Loucy (cell line): Measurements from ENCODE around the gene INPP5F.

Experiments
- CTCF ChIP-seq: fragments of 200-600 bp; sonication (generic); conservative IDR thresholded peaks from 2 replicates; pipeline ENCODE4 v1.5.1; 2014; ENCODE audit warnings: mild to moderate bottlenecking, antibody characterized with exemption, low read length
- EZH2phosphoT487 ChIP-seq: fragments of 200-600 bp; IDR thresholded peaks from 2 replicates; pipeline ENCODE4 v1.6.1; 2018; ENCODE audit warnings: antibody characterized with exemption, mild to moderate bottlenecking, moderate library complexity, borderline replicate concordance

DNA sequence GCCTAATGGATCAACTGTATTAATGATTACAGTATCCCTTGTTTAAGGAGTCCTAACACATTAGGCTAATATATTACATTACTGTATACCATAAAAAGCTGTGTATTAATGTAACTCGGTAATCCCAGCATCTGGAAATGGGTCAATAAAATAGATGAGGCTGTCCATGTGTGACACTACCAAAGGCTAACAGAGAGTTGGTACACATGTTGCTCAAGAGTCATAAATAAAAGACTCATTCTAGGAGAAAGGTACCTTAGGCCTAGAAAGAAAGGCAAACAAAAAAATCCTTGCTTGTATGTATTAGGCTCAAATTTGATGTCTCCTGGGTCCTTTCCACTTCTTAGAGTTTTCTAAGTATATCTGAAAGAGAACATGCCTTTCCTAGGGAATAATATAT, 132.2 kb downstream of the INPP5F start:
- TF ChIP-seq CTCF (no peak), EZH2phosphoT487 (no peak)
